ENCODE data around the gene MFAP3L. TPM values are rescaled to one million over a fixed set of nuclear protein-coding genes. Genes with fewer than 3 reads are reported as not detected.

MFAP3L gene
- total RNA-seq, 2 donors from 2014 or later = 2.4 to 4.7 TPM

GRCh38 chr4:170005472-170005871, 20.7 kb downstream of the MFAP3L start:
- no peak for DNase-seq
- H3K27me3 ChIP-seq = no peaks in the 10 kb centered on the region
- TF ChIP-seq CTCF (IDR thresholded peaks at IDR 0.05) = no peak
- H3K9me3 ChIP-seq = no peaks in the 10 kb centered on the region
- no peaks in the 10 kb centered on the region for H3K4me1 ChIP-seq
- H3K36me3 ChIP-seq = no peaks in the 10 kb centered on the region
- no peak overlapping the region for H3K27ac ChIP-seq
- H3K4me3 ChIP-seq = no peak overlapping the region
- intact Hi-C loops (cut with DNase I) = no loop called here
- H3K9ac ChIP-seq (ENCODE audit: low read depth in 2 of 2, low read length in 2 of 2) = no peak overlapping the region

GRCh38 chr4:170004651-170005295, 21.4 kb downstream of the MFAP3L start:
- Histone ChIP-seq H3K9ac (ENCODE audit: low read depth in 2 of 2, low read length in 2 of 2) (no peak overlapping the region), H3K27ac (no peak overlapping the region), H3K4me3 (no peak overlapping the region), H3K27me3 (no peaks in the 10 kb centered on the region), H3K4me1 (no peaks in the 10 kb centered on the region), H3K36me3 (no peaks in the 10 kb centered on the region), H3K9me3 (no peaks in the 10 kb centered on the region)
- DNase-seq = no peak
- TF ChIP-seq CTCF (IDR thresholded peaks at IDR 0.05) = no peak
- intact Hi-C loops (cut with DNase I) = no loop called here

GRCh38 chr4:170003071-170004070, 22.8 kb downstream of the MFAP3L start:
- H3K4me1 ChIP-seq = no peaks in the 10 kb centered on the region
- H3K4me3 ChIP-seq = no peak overlapping the region
- DNase-seq = no peak
- no peaks in the 10 kb centered on the region for H3K27me3 ChIP-seq
- H3K9me3 ChIP-seq = no peaks in the 10 kb centered on the region
- H3K27ac ChIP-seq = no peak overlapping the region
- TF ChIP-seq CTCF (IDR thresholded peaks at IDR 0.05) = no peak
- no peak overlapping the region for H3K9ac ChIP-seq (ENCODE audit: low read depth in 2 of 2, low read length in 2 of 2)
- intact Hi-C loops (cut with DNase I) = no loop called here
- no peaks in the 10 kb centered on the region for H3K36me3 ChIP-seq

- no peaks in the 10 kb centered on the region for H3K36me3 ChIP-seq
- intact Hi-C loops (cut with DNase I) = no loop called here
- no peak overlapping the region for H3K27ac ChIP-seq
- H3K9ac ChIP-seq (ENCODE audit: low read depth in 2 of 2, low read length in 2 of 2) = no peak overlapping the region
- no peak overlapping the region for H3K4me3 ChIP-seq
- no peaks in the 10 kb centered on the region for H3K27me3 ChIP-seq
- no peaks in the 10 kb centered on the region for H3K4me1 ChIP-seq
- no peaks in the 10 kb centered on the region for H3K9me3 ChIP-seq
- TF ChIP-seq CTCF (IDR thresholded peaks at IDR 0.05) = no peak
- no peak for DNase-seq
These were observed 24.4 kb downstream of the MFAP3L start for GRCh38 chr4:170001745-170002267.

- intact Hi-C loops (cut with DNase I) = no loop called here
- H3K36me3 ChIP-seq = no peaks in the 10 kb centered on the region
- no peak for TF ChIP-seq CTCF (IDR thresholded peaks at IDR 0.05)
These were observed 25.0 kb downstream of the MFAP3L start for GRCh38 chr4:170001011-170001744.

More at GRCh38 chr4:170001011-170001744, 25.0 kb downstream of the MFAP3L start:
- no peaks in the 10 kb centered on the region for H3K9me3 ChIP-seq
- no peaks in the 10 kb centered on the region for H3K27me3 ChIP-seq
- no peak overlapping the region for H3K9ac ChIP-seq (ENCODE audit: low read depth in 2 of 2, low read length in 2 of 2)
- no peak overlapping the region for H3K4me3 ChIP-seq
- DNase-seq = no peak
- H3K27ac ChIP-seq = no peak overlapping the region
- no peaks in the 10 kb centered on the region for H3K4me1 ChIP-seq

Data from colonic mucosa (tissue), 4 donors.